Bronchial epithelial cell (primary cell): ENCODE data around the gene DAB2IP. TPM values are rescaled to one million over a fixed set of nuclear protein-coding genes. Genes with fewer than 3 reads are reported as not detected.

Source experiments
- DNase-seq: peaks from one replicate; pipeline ENCODE4 v3.0.0-alpha.2; 2010; ENCODE audit warnings: low read depth
- FAIRE-seq: peaks from 2 replicates; lab custom pipeline; 2011; peaks lifted over from hg19 to GRCh38; lab: Jason Lieb, UNC
- H3K27me3 ChIP-seq: 2 replicates; pipeline ENCODE4 v1.5.1; 2011; ENCODE audit warnings: low read length; ENCODE audit not compliant: control insufficient read depth, insufficient read depth
- H3K36me3 ChIP-seq: 2 replicates; pipeline ENCODE4 v1.5.1; 2011; ENCODE audit warnings: low read length; ENCODE audit not compliant: control insufficient read depth, insufficient read depth
- H3K4me3 ChIP-seq: 2 replicates; pipeline ENCODE4 v1.5.1; 2011; ENCODE audit warnings: mild to moderate bottlenecking, low read depth, low read length, control low read depth
- CTCF ChIP-seq: IDR thresholded peaks from 2 replicates; pipeline ENCODE4 v1.5.1; 2011; ENCODE audit warnings: mild to moderate bottlenecking, moderate library complexity, low read length, control low read depth, inconsistent platforms; ENCODE audit not compliant: insufficient read depth, severe bottlenecking
- total RNA-seq: library from RNA; depleted of rRNA; stranded (reverse); fragments of >200 nt; gene quantifications from 2 replicates; pipeline ENCODE4 v1.2.1, GENCODE V29; 2014

DAB2IP gene
- total RNA-seq, 1 donor from 2014 or later, result 8.4 TPM

- Histone ChIP-seq H3K27me3 (no peaks in the 10 kb centered on the region), H3K4me3 (no peak overlapping the region), H3K36me3 (peaks cover 54% of the 10 kb centered on the region)
- TF ChIP-seq CTCF, result no peak
- no peak for DNase-seq
- FAIRE-seq, result no peak
These were observed 124.7 kb downstream of the DAB2IP start for GRCh38 chr9:121776001-121776738.

GRCh38 chr9:121776739-121777637, 125.6 kb downstream of the DAB2IP start:
- H3K36me3 ChIP-seq, result peaks cover 57% of the 10 kb centered on the region
- DNase-seq (no peak), FAIRE-seq (no peak)
- no peak overlapping the region for H3K4me3 ChIP-seq
- H3K27me3 ChIP-seq, result no peaks in the 10 kb centered on the region
- no peak for TF ChIP-seq CTCF

- no peak for DNase-seq
- peaks cover 58% of the 10 kb centered on the region for H3K36me3 ChIP-seq
- FAIRE-seq, result no peak
- H3K27me3 ChIP-seq, result no peaks in the 10 kb centered on the region
- no peak for TF ChIP-seq CTCF
- H3K4me3 ChIP-seq, result no peak overlapping the region
These were observed 127.1 kb downstream of the DAB2IP start for GRCh38 chr9:121778252-121779225.

- Histone ChIP-seq H3K36me3 (peaks cover 52% of the 10 kb centered on the region), H3K27me3 (no peaks in the 10 kb centered on the region), H3K4me3 (no peak overlapping the region)
- FAIRE-seq (no peak), DNase-seq (no peak)
- no peak for TF ChIP-seq CTCF
These were observed 128.1 kb downstream of the DAB2IP start for GRCh38 chr9:121779381-121780117.
